OCI-LY3 (cell line): ENCODE data around the gene JAM3.

Experiments used
- H2AFZ ChIP-seq: fragments of 200-600, 300-600 bp; shearing (Covaris generic); 2 replicates; pipeline ENCODE4 v1.6.0; 2014; ENCODE audit warnings: antibody characterized with exemption, low read depth, low read length
- H3K27ac ChIP-seq: fragments of 200-600, 300-600 bp; sonication (generic); 2 replicates; pipeline ENCODE4 v1.5.1; 2014; ENCODE audit warnings: mild to moderate bottlenecking, low read length, moderate library complexity, mixed read lengths
- H3K27me3 ChIP-seq: fragments of 200-600, 300-600 bp; sonication (generic); 2 replicates; pipeline ENCODE4 v1.6.1; 2014; ENCODE audit warnings: low read depth, low read length, mixed read lengths
- H3K36me3 ChIP-seq: fragments of 200-600, 300-600 bp; sonication (generic); replicated peaks from 2 replicates; pipeline ENCODE3; 2014; ENCODE audit warnings: low read depth, low read length, mixed read lengths
- H3K4me1 ChIP-seq: fragments of 300-600, 200-600 bp; sonication (generic); 2 replicates; pipeline ENCODE4 v1.6.1; 2014; ENCODE audit warnings: low read length, mixed read lengths
- H3K4me2 ChIP-seq: fragments of 200-600, 300-600 bp; sonication (generic); 2 replicates; pipeline ENCODE4 v1.6.1; 2014; ENCODE audit warnings: low read length, mixed read lengths
- H3K4me3 ChIP-seq: fragments of 300-600, 200-600 bp; sonication (generic); 2 replicates; pipeline ENCODE4 v1.5.1; 2014; ENCODE audit warnings: antibody characterized with exemption, mild to moderate bottlenecking, low read length, moderate library complexity
- H3K79me2 ChIP-seq: fragments of 300-600, 200-600 bp; shearing (Covaris generic); 2 replicates; pipeline ENCODE4 v1.6.1; 2014; ENCODE audit warnings: mild to moderate bottlenecking, low read length, mixed read lengths
- H3K9ac ChIP-seq: fragments of 300-600, 200-600 bp; shearing (Covaris generic); 2 replicates; pipeline ENCODE4 v1.6.0; 2014; ENCODE audit warnings: mild to moderate bottlenecking, low read length, moderate library complexity
- H3K9me3 ChIP-seq: fragments of 200-600, 300-600 bp; shearing (Covaris generic); 2 replicates; pipeline ENCODE4 v1.6.1; 2014; ENCODE audit warnings: low read length, mixed read lengths; ENCODE audit not compliant: insufficient read depth
- H4K20me1 ChIP-seq: fragments of 200-600, 300-600 bp; sonication (generic); 2 replicates; pipeline ENCODE4 v1.6.1; 2016; ENCODE audit warnings: low read length, mixed read lengths; ENCODE audit not compliant: insufficient read depth
- CTCF ChIP-seq: fragments of 200-600, 300-600 bp; sonication (generic); IDR thresholded peaks from 2 replicates; pipeline ENCODE4 v1.5.1; 2014; ENCODE audit warnings: antibody characterized with exemption, low read length, low read depth
- EZH2phosphoT487 ChIP-seq: fragments of 200-600 bp; shearing (Covaris generic); IDR thresholded peaks from 2 replicates; pipeline ENCODE4 v1.6.1; 2018; ENCODE audit warnings: antibody characterized with exemption, mixed run types, low read depth

JAM3 gene

GRCh38 chr11:134170177-134170918, 101.5 kb downstream of the JAM3 start:
- H3K9me3 ChIP-seq: no peaks in the 10 kb centered on the region
- TF ChIP-seq EZH2phosphoT487 (no peak), CTCF (no peak)
- H3K9ac ChIP-seq: no peak overlapping the region
- H4K20me1 ChIP-seq: no peaks in the 10 kb centered on the region
- H3K4me2 ChIP-seq: no peak overlapping the region
- no peak overlapping the region for H2AFZ ChIP-seq
- no peak overlapping the region for H3K27ac ChIP-seq
- H3K4me3 ChIP-seq: no peak overlapping the region
- H3K36me3 ChIP-seq: peaks cover 50% of the 10 kb centered on the region
- H3K27me3 ChIP-seq: no peaks in the 10 kb centered on the region
- no peaks in the 10 kb centered on the region for H3K4me1 ChIP-seq
- no peaks in the 10 kb centered on the region for H3K79me2 ChIP-seq

DNA sequence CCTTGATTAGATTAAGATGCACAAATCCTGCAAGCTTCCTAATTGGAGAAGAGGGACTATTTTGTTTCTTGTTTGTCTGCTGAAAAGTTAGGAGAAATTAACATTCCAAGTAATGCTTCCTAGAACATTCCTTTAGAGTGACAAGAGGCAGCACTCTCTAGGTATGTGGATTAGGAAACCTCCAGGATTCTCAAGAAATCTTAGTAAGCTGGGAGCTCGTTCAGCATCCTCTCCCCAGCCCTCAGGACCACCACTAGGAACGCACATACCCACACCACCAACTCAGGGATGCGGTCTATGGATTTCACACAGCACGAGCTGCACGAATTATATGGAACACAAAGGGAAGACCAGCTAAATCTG, 102.0 kb downstream of the JAM3 start:
- Histone ChIP-seq H3K27ac (no peak overlapping the region), H3K36me3 (peaks cover 53% of the 10 kb centered on the region), H2AFZ (no peak overlapping the region), H3K9me3 (no peaks in the 10 kb centered on the region), H3K9ac (no peak overlapping the region), H3K4me2 (no peak overlapping the region), H4K20me1 (no peaks in the 10 kb centered on the region), H3K79me2 (no peaks in the 10 kb centered on the region), H3K4me3 (no peak overlapping the region), H3K4me1 (no peaks in the 10 kb centered on the region), H3K27me3 (no peaks in the 10 kb centered on the region)
- TF ChIP-seq EZH2phosphoT487 (no peak), CTCF (no peak)

- no peaks in the 10 kb centered on the region for H3K79me2 ChIP-seq
Observed at GRCh38 chr11:134171951-134172350, 103.1 kb downstream of the JAM3 start.

GRCh38 chr11:134173296-134173695, 104.4 kb downstream of the JAM3 start:
- Histone ChIP-seq H4K20me1 (no peaks in the 10 kb centered on the region), H3K9ac (no peak overlapping the region), H3K27ac (no peak overlapping the region), H3K4me3 (no peak overlapping the region), H3K36me3 (peaks cover 66% of the 10 kb centered on the region), H2AFZ (no peak overlapping the region), H3K79me2 (no peaks in the 10 kb centered on the region), H3K4me1 (no peaks in the 10 kb centered on the region), H3K27me3 (no peaks in the 10 kb centered on the region), H3K9me3 (no peaks in the 10 kb centered on the region), H3K4me2 (no peak overlapping the region)
- no peak for TF ChIP-seq EZH2phosphoT487
- no peak for TF ChIP-seq CTCF

More at GRCh38 chr11:134171951-134172350, 103.1 kb downstream of the JAM3 start:
- TF ChIP-seq EZH2phosphoT487: no peak
- no peak for TF ChIP-seq CTCF
- Histone ChIP-seq H3K9me3 (no peaks in the 10 kb centered on the region), H3K4me1 (no peaks in the 10 kb centered on the region), H4K20me1 (no peaks in the 10 kb centered on the region), H2AFZ (no peak overlapping the region), H3K27ac (no peak overlapping the region), H3K4me3 (no peak overlapping the region), H3K36me3 (peaks cover 63% of the 10 kb centered on the region), H3K9ac (no peak overlapping the region), H3K4me2 (no peak overlapping the region), H3K27me3 (no peaks in the 10 kb centered on the region)
